ENCODE results near the gene USP10.
A peak's percentile ranks its signal among the peaks of the same experiment; 100 is the strongest.

Gene USP10

GRCh38 chr16:84800158-84800978, 100.6 kb downstream of the USP10 start:
- no peak for TF ChIP-seq TAF1 (IDR thresholded peaks at IDR 0.05; ENCODE audit: low read depth)
- peak; percentile 50; the same call in 1 of the 2 replicates for TF ChIP-seq NFIC (IDR thresholded peaks at IDR 0.05)

DNA sequence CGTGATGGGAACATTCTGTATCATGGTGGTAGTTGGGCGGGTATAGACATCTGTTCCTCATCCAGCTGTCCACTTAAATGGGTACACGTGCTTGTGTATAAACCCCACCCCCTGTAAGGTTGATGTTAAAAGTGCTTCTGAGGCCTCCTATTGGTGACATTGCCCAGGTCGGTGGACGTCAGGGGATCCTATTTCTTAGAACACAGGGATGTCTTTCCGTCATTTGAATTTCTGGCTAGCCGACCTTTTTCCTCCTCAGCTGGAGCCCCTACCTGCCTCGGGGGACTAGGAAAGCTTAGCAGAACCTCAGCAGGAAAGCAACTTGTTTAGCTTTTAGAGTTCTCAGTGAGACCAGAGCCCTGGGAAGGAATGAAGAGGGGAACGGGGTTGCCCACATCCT, 103.3 kb downstream of the USP10 start:
- no peak for TF ChIP-seq CREB1 (IDR thresholded peaks at IDR 0.05; ENCODE audit: low read depth)
- no peak for TF ChIP-seq ZBTB7A (IDR thresholded peaks at IDR 0.05; ENCODE audit: low read depth)
- TF ChIP-seq, protein P1, sequence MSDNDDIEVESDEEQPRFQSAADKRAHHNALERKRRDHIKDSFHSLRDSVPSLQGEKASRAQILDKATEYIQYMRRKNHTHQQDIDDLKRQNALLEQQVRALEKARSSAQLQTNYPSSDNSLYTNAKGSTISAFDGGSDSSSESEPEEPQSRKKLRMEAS (IDR thresholded peaks at IDR 0.05) = no peak
- TF ChIP-seq TAF1 (IDR thresholded peaks at IDR 0.05; ENCODE audit: low read depth) = no peak

DNA sequence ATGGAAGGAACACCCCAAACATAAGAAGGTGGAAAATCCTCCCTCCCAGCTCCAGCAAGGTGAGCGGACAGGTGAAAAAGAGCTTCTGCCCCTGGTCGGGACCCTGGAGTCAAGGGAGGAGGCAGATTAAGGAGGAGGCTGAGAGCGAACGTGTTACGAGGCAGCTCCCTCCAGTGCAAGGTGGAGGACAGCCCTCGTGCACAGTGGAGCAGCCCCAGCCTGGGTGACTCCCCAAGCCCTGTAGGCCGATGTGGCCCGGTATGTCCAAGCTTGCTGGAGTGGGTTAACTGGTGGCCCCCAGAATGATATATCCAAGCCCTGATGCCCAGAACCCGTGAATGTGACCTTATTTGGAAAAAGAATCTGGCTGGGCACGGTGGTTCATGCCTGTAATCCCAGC, 104.5 kb downstream of the USP10 start:
- no peak for TF ChIP-seq USF1 (IDR thresholded peaks at IDR 0.05)
- TF ChIP-seq TCF12 (IDR thresholded peaks at IDR 0.05; ENCODE audit: low read depth) = no peak
- TF ChIP-seq FOXM1 (IDR thresholded peaks at IDR 0.05; ENCODE audit: borderline replicate concordance, low read depth) = no peak
- no peak for TF ChIP-seq ZBTB7A (IDR thresholded peaks at IDR 0.05; ENCODE audit: low read depth)
- TF ChIP-seq, protein P1 (IDR thresholded peaks at IDR 0.05) = no peak
- TF ChIP-seq TAF1 (IDR thresholded peaks at IDR 0.05; ENCODE audit: low read depth) = no peak
- TF ChIP-seq EP300 (IDR thresholded peaks at IDR 0.05; ENCODE audit: borderline replicate concordance) = no peak
- TF ChIP-seq TEAD4 (IDR thresholded peaks at IDR 0.05) = no peak
- TF ChIP-seq CREB1 (IDR thresholded peaks at IDR 0.05; ENCODE audit: low read depth) = no peak
- no peak for TF ChIP-seq REST (IDR thresholded peaks at IDR 0.05; ENCODE audit: low read depth)
- TF ChIP-seq EGR1 (IDR thresholded peaks at IDR 0.05) = no peak

DNA sequence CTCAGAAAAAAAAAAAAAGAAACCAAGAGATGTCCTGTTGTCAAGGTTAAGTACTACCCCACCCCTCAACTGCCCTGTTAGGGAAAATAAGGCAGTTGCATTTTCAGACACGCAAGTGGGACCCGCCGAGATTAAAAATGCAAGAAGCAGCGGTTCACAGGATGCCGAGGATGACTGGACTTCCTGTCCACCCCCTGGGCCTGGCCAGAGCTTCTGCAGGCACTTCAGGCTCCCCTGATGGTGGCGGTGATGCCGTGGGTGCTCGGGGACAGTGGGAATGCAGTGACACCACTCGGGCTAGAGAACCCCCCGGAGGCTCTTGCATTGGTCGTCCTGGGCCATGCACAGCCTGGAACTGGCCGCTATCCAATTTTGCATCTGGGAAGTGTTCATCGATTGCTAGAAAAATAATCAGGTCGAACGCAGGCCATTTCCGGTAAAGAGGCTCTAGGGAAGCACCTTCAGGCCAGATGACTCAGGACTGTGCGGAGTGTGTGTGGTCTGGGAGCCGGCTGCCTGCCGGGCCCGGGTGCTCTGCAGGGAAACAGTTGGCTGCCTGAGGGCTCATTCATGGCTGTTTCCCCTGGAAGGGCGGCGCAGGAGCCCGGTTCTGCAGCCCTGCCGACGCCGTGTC, 106.6 kb downstream of the USP10 start:
- no peak for TF ChIP-seq RAD21 (IDR thresholded peaks at IDR 0.05; ENCODE audit: low read depth)
- TF ChIP-seq EGR1 (IDR thresholded peaks at IDR 0.05) = no peak
- no peak for TF ChIP-seq TCF12 (IDR thresholded peaks at IDR 0.05; ENCODE audit: low read depth)
- TF ChIP-seq TAF1 (IDR thresholded peaks at IDR 0.05; ENCODE audit: low read depth) = no peak
- TF ChIP-seq EP300 (IDR thresholded peaks at IDR 0.05; ENCODE audit: borderline replicate concordance) = no peak
- TF ChIP-seq TEAD4 (IDR thresholded peaks at IDR 0.05) = no peak
- TF ChIP-seq, protein P1 (IDR thresholded peaks at IDR 0.05) = no peak
- no peak for TF ChIP-seq YY1 (IDR thresholded peaks at IDR 0.05; ENCODE audit: low read depth)
- no peak for TF ChIP-seq CREB1 (IDR thresholded peaks at IDR 0.05; ENCODE audit: low read depth)
- TF ChIP-seq ZBTB7A (IDR thresholded peaks at IDR 0.05; ENCODE audit: low read depth) = no peak
- TF ChIP-seq NFIC (IDR thresholded peaks at IDR 0.05) = no peak
- TF ChIP-seq REST (IDR thresholded peaks at IDR 0.05; ENCODE audit: low read depth) = no peak
- no peak for TF ChIP-seq CEBPB (IDR thresholded peaks at IDR 0.05)
- TF ChIP-seq FOXM1 (IDR thresholded peaks at IDR 0.05; ENCODE audit: borderline replicate concordance, low read depth) = no peak
- TF ChIP-seq USF1 (IDR thresholded peaks at IDR 0.05) = no peak

GRCh38 chr16:84806890-84807258, 107.1 kb downstream of the USP10 start:
- no peak for TF ChIP-seq EGR1 (IDR thresholded peaks at IDR 0.05)
- TF ChIP-seq RAD21 (IDR thresholded peaks at IDR 0.05; ENCODE audit: low read depth) = no peak
- TF ChIP-seq NFIC (IDR thresholded peaks at IDR 0.05) = no peak
- no peak for TF ChIP-seq TEAD4 (IDR thresholded peaks at IDR 0.05)
- no peak for TF ChIP-seq CEBPB (IDR thresholded peaks at IDR 0.05)
- TF ChIP-seq, protein P1 (IDR thresholded peaks at IDR 0.05) = no peak
- no peak for TF ChIP-seq FOXM1 (IDR thresholded peaks at IDR 0.05; ENCODE audit: borderline replicate concordance, low read depth)
- no peak for TF ChIP-seq YY1 (IDR thresholded peaks at IDR 0.05; ENCODE audit: low read depth)
- TF ChIP-seq CREB1 (IDR thresholded peaks at IDR 0.05; ENCODE audit: low read depth) = no peak
- TF ChIP-seq REST (IDR thresholded peaks at IDR 0.05; ENCODE audit: low read depth) = no peak
- no peak for TF ChIP-seq EP300 (IDR thresholded peaks at IDR 0.05; ENCODE audit: borderline replicate concordance)
- no peak for TF ChIP-seq USF1 (IDR thresholded peaks at IDR 0.05)
- TF ChIP-seq TAF1 (IDR thresholded peaks at IDR 0.05; ENCODE audit: low read depth) = no peak
- TF ChIP-seq ZBTB7A (IDR thresholded peaks at IDR 0.05; ENCODE audit: low read depth) = no peak
- TF ChIP-seq TCF12 (IDR thresholded peaks at IDR 0.05; ENCODE audit: low read depth) = no peak
